ENCODE data around the gene B4GALT7.

B4GALT7 gene

DNA sequence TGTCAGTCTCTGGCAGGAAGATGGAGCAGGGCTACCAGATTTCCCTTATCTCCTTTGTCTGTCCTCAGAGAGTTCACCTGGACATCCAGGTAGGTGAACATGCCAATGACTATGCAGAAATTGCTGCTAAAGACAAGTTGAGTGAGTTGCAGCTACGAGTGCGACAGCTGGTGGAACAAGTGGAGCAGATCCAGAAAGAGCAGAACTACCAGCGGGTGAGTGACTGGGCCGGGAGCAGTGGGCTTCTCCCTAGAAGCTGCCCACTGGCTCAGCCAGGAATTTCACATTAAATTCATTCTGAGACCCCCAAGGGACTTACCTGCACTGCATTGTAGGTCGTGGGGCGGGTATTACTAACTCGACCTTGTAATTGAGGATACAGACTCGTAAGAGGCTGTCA is 5.9 kb upstream of the B4GALT7 start:
- DNase-seq, result no peak

- no peak for DNase-seq
Measured at GRCh38 chr5:177595026-177595585, 4.8 kb upstream of the B4GALT7 start.

DNA sequence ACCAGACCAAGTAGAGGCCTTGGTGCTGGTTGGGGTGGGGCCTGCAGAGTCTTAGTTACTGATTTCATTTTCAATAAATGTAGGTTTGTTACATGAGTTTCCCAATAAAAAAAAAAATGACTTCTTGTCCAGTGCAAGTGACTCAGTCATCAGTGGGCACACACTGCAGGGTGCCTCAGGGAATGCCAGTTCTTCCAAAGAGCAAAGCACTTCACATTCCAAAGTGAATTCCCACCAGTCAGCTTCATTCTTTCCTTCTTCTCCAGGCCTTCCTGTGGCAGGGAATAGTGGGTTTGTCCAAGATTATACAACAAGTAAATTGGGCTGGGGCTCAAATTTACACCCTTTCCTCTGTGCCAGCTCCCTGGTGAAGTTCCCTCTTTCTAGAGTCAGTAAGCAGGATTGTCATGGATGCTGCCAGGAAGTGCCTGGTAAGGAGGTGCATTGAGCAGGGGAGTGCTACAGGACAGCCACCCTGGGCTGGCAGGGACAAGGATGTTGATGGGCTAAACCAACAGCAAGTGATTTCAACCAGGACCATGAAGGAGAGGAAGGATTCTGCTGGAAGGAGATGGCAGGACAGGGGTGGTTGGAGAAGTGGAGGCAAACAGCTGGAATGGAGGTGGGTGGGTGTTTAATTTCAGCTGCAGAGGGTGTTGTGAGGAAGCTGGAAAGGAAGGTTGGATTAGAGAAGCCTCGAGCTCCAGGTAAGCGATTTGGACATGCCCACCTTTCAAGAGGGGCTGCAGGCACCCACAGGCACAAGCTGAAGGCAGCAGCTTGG is 3.7 kb upstream of the B4GALT7 start:
- no peak for DNase-seq

GRCh38 chr5:177596775-177597238 is 3.1 kb upstream of the B4GALT7 start:
- DNase-seq, result no peak

GRCh38 chr5:177598477-177598876 is 1.5 kb upstream of the B4GALT7 start:
- DNase-seq, result no peak

- DNase-seq, result no peak
Measured at GRCh38 chr5:177600508-177601018, 631 bp downstream of the B4GALT7 start.

GRCh38 chr5:177601126-177601525 is 1.2 kb downstream of the B4GALT7 start:
- DNase-seq, result no peak

DNA sequence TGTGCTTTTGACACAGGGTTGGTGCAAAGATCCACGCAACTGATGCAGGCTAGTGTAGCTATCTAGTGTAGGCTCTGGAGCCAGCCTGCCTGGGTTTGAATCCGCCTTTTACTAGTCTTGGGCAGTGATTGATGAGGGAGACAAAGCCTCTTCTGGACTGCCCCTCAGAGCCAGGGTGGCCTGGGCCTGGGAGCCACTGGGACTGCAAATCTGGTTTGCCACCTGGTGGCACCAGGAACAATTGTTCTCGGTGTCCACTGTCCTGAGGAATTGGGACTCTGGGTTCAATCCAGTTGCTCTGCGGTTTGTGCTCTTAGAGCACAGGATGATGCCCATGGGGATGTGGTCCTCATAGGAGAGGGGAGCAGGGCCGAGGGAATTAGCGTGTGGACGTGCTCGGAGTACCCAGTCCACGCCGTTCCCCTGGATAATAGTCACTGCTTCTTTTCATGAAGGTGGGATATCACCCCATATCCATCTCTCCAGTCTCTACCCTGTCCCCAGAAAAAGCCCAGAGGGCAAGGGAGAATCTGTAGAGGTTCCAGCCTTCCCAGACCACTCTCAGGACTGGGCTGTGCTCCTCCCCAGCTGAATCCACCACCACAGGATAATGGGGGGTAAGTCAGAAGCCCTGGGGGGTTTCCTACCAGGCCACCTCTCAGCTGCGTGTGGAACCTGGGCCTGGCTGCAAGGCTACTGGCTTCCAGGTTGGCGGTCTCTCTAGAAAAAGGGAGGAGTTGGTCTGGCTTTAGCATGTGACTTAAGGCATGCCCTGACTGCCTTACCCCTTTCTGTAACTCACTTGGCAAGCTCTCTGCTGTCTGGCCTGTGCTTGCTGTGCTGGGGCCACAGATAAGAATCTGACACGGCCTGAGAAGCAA is 1.9 kb downstream of the B4GALT7 start:
- no peak for DNase-seq

DNA sequence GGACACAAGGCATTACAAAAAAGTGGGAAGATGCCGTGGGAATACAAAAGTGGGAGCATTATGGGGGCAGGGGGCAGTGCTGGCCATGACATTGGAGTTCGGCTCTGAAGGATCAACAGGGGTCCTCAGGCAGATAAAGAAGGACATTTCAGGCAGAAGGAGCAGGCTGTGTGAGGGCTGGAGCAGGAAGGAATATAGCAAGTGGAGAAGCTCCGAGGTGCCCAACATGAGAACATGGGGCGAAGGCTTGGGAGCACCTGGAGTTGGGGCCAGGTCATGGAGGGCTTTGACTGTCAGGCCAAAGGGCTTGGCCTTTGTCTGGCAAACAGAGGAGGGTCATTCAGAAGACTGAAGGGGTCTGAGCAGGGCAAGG is 2.5 kb downstream of the B4GALT7 start:
- no peak for DNase-seq

- no peak for DNase-seq
Measured at GRCh38 chr5:177603631-177604030, 3.7 kb downstream of the B4GALT7 start.

- no peak for DNase-seq
Measured at GRCh38 chr5:177604116-177604521, 4.2 kb downstream of the B4GALT7 start.

GRCh38 chr5:177604656-177605055 is 4.7 kb downstream of the B4GALT7 start:
- no peak for DNase-seq

DNA sequence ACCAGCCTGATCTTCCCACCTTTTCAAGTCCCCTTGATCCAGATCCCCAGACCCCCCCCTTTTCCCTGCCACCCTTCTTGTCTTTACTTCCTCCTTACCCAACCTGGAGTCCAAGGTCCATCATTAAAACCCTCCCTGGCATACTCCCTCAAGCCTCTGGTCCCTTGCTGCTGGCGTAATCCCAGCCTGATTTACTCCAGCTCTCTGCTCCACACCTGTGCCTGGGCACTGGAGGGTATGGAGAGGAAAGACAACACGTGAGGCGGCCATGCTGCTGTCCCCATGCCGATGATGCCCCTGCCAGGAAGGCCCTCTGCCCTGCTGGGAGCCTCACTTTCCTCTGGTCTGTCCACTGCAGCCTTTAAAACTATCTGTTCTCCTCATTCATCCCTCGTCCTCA is 5.1 kb downstream of the B4GALT7 start:
- no peak for DNase-seq

GRCh38 chr5:177605667-177606066 is 5.7 kb downstream of the B4GALT7 start:
- no peak for DNase-seq

GRCh38 chr5:177606071-177607051 is 6.4 kb downstream of the B4GALT7 start:
- DNase-seq, result no peak

DNA sequence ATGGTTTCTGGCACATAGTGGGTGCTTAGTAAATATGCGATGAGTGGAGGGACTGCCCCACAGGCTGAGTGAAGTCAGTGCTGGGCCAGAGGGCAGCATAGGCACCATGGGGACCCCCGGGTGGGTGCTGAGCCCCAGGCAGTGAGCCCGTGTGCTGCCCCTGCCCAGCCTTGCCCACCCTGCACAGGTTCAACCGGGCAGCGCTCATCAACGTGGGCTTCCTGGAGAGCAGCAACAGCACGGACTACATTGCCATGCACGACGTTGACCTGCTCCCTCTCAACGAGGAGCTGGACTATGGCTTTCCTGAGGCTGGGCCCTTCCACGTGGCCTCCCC is 7.2 kb downstream of the B4GALT7 start:
- no peak for DNase-seq

- DNase-seq, result peak; percentile 79
Measured at GRCh38 chr5:177607452-177608192, 7.7 kb downstream of the B4GALT7 start.

GRCh38 chr5:177608243-177609075 is 8.5 kb downstream of the B4GALT7 start:
- DNase-seq, result no peak

- DNase-seq, result no peak
Measured at GRCh38 chr5:177609076-177610059, 9.4 kb downstream of the B4GALT7 start.

All from stimulated activated CD4-positive, alpha-beta T cell treated with anti-CD3 and anti-CD28 coated beads, Interleukin-15, amount 100 ng/mL, for 24 hours (primary cell).